GM21526 (cell line): ENCODE data around the gene POP7.
"Not testable (repeated sequence)": the region's sequence is repeated elsewhere in the genome, so short reads cannot be mapped to it uniquely, and the experiment has no call there.

Experiments
- ATAC-seq: cut with Tn5 transposase; IDR thresholded peaks from one replicate; pipeline ENCODE4 v1.9.1; 2021; ENCODE audit warnings: moderate library complexity; ENCODE audit not compliant: unreplicated experiment, low FRiP score

The POP7 gene

GRCh38 chr7:100705753-100706671 is at the start of gene POP7:
Gene POP7, plus strand, starts transcription at chr7:100706121. Its CDS starts 710 bp downstream, at chr7:100706831.
- ATAC-seq = peak; percentile 78

- ATAC-seq = not testable (repeated sequence)
Measured at GRCh38 chr7:100662194-100662776, 43.6 kb upstream of the POP7 start.

GRCh38 chr7:100665168-100665726 is 40.7 kb upstream of the POP7 start:
- no peak for ATAC-seq

- no peak for ATAC-seq
Measured at GRCh38 chr7:100667331-100668068, 38.4 kb upstream of the POP7 start.

- ATAC-seq = no peak
Measured at GRCh38 chr7:100668069-100668449, 37.9 kb upstream of the POP7 start.

GRCh38 chr7:100669106-100669505 is 36.8 kb upstream of the POP7 start:
- ATAC-seq = not testable (repeated sequence)

- no peak for ATAC-seq
Measured at GRCh38 chr7:100670074-100670473, 35.8 kb upstream of the POP7 start.

GRCh38 chr7:100671353-100672327 is 34.3 kb upstream of the POP7 start:
- ATAC-seq = no peak

GRCh38 chr7:100673302-100673941 is 32.5 kb upstream of the POP7 start, which contains the start of gene GNB2:
Gene GNB2, plus strand, starts transcription at chr7:100673740. Its CDS starts 2,526 bp downstream, at chr7:100676266.
- ATAC-seq = peak; percentile 50

GRCh38 chr7:100673942-100674410 is 31.9 kb upstream of the POP7 start:
- no peak for ATAC-seq

- ATAC-seq = no peak
Measured at GRCh38 chr7:100674411-100675104, 31.4 kb upstream of the POP7 start.

GRCh38 chr7:100675105-100675451 is 30.8 kb upstream of the POP7 start:
- no peak for ATAC-seq

GRCh38 chr7:100675581-100676350 is 30.2 kb upstream of the POP7 start:
- ATAC-seq = no peak

- no peak for ATAC-seq
Measured at GRCh38 chr7:100676501-100677306, 29.2 kb upstream of the POP7 start.

- ATAC-seq = no peak
Measured at GRCh38 chr7:100677308-100678267, 28.3 kb upstream of the POP7 start.
